Cerebellar nuclear complex (tissue), 1 donor: ENCODE results near the gene CXCL17.
"Not testable (repeated sequence)": the region's sequence is repeated elsewhere in the genome, so short reads cannot be mapped to it uniquely, and the experiment has no call there.

Source experiments
- DNase-seq, 2 experiments: peaks; one replicate each; lab custom pipeline; 2025; lab: John Stamatoyannopoulos, UW

CXCL17 gene

DNA sequence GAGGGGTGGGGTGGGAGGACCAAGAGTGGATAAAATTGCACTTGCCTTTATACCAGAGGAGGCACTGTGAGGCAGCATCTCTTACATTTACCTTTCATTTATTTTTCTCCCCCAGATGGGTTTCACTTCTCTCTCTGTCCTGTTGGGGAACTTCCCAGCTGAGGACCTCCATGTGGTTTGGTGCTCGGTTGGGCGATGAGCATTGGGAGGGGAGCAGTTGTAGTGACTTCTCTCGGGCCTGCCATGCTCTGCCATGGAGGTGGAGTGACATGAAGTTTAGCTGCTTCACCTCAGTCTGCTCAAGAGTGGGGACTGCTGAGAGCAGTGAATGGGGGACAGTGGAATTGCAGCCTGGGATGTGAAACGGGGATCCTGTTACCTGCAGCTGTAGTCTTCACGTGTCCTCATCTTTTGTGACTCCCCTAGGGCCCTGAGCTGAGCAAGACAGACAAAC lies 23.1 kb upstream of the CXCL17 start:
- DNase-seq, result no peak

DNA sequence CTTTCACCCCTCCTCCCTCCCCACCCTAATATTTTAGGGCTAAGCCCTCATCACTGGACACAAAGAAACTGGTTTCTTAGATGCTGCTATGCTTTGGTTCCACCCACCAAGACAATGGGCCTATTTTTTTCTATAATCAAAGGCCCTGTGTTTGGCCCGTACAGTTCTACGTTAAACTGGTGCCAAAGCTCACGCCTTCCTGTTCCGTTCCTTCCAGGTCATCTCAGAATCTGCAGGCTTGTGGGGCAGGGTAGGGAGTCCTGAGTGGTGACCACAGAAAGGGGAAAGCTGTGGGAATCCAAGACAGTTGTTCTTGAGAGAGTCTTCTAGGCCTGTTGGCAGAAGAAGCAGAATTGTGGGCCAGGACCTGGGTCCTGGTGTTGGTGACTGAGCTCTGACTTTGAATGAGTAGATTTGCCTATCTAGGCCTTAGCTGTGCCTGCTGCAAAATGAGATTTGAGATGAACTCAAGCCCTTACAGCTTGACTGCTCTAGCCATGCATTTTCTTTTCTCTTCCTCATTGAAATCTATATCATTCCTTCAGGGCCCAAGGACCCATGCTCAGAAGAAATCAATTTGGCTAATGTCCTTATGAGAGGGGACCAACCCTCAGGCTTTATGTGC lies 19.1 kb upstream of the CXCL17 start:
- DNase-seq, result no peak

DNA sequence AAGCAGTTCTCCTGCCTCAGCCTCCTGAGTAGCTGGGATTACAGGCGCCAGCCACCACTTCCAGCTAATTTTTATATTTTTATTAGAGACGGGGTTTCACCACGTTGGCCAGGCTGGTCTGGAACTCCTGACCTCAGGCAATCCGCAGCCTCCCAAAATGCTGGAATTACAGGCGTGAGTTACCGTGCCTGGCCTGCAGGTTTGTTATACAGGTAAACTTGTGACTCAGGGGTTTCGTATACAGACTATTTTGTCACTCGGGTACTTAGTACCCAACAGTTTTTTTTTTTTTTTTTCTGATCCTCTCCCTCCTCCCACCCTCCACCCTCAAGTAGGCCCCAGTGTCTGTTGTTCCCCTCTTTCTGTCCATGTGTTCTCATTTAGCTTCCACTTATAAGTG lies 18.5 kb upstream of the CXCL17 start:
- not testable (repeated sequence) for DNase-seq

DNA sequence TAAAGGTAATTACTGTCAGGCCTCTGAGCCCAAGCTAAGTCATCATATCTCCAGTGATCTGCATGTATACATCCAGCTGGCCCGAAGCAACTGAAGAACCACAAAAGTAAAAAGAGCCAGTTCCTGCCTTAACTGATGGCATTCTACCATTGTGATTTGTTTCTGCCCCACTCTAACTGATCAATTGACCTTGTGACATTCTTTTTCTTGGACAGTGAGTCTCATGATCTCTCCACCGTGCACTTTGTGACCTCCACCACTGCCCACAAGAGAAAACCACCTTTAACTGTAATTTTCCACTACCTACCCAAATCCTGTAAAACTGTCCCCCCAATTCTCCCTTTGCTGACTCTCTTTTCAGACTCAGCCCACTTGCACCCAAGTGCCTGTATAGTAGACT lies 17.2 kb upstream of the CXCL17 start:
- no peak for DNase-seq

DNA sequence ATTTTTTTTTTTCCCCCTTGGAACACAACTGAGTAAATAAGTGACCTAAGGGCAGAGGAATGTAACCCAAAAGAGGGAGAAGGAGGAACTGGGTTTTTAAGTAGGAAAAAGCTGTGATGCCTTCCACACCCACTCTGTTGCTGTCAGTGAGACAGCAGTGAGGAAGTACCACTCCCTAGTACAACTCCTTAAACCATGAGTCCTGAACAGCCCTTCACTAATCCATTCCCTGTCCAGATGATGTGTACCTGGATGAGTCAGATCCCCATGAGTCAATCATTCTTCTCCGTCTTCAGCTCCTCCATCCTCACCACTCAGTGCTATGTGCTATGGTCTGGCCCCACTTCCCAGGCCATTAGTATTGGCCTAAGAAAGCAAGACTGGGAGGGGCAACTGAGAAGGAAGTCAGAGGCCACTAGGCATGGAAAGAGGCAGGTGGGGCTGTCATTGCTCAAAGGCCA lies 12.9 kb upstream of the CXCL17 start:
- no peak for DNase-seq

DNA sequence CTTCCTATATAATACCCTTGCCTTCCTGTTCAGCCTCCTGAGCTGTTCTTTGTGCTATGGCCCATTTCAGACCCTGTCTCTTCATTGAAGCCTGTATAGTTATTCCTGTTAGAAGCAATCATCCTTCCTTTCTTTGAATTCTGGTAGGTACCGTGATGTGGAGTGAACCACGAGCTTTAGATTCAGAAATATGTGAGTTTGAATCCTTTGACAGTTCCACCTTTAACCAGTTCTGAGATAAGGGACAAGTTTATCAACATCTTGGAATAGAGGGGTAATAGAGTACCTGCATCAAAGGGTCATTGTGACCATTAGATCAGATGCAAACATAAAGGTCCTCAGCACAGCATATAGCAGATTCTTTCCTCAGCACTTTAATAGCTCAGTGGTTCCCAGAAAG lies 12.3 kb upstream of the CXCL17 start:
- DNase-seq, result no peak

DNA sequence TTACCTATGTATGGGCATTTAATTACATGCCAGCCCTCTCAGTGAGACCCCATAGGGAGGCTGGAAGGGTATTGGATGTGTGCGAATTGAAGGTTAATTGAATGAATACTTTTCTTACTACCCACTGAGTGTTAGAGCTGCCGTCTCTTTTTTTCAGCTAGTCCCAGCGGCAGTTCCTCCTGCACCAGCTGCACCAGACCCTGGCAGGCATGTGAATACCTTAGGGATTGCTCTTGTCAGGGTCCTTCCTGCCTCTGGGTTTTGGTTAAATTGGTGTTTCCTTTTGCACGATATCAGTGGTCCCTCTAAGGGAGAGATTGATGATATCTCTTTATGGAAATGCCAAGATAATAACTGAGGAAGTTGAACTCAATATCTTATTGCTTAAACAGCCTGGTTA lies 9.8 kb upstream of the CXCL17 start:
- DNase-seq, result no peak

DNA sequence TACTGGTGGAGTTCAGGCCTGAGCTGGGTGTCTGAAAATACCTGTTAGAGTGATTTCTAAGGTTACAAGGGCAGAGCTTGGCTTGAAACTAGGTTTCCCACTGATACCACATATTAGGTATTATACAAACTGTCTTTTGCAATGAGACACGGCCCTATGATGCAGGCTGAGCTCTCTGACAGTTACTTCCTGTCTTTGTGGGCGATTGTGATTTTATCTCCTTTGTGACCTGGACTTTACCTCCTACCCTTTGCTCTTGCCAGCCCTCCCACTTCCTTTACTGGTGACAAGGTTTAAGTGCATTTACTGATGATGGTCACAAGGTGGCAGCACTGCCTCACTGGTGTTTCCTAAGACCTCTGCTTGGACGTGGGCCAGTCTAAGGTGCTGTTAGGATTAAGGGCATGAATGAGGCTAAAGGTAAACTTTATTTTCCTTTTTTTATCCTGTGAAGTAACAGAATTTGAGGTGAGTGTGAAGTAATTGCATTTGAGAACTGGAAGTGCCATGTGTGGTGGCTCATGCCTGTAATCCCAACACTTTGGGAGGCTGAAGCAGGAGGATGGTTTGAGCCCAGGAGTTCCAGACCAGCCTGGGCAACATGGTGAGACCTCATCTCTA lies 7.7 kb upstream of the CXCL17 start:
- DNase-seq, result peak in 1 of 2 experiments; percentile 60

DNA sequence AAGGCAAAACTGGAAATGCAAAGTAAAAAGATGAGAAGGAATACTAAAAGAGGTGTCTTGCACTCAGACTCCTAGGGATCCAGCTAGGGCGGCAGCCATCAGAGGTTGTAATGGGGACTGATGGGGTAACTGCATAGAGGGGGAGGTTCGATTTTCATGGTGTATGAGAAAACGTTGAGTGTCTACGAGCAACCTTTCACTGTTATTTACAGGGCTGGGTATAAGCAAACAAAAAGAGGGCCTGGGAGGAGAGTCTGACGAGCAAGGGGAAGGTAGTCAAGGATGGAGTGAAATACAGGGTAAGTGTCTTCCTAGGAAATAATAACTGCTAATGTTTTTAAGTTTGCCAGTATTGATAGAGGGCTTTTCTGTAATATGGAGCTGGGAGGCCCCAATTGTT lies 5.6 kb upstream of the CXCL17 start:
- DNase-seq, result not testable (repeated sequence)

DNA sequence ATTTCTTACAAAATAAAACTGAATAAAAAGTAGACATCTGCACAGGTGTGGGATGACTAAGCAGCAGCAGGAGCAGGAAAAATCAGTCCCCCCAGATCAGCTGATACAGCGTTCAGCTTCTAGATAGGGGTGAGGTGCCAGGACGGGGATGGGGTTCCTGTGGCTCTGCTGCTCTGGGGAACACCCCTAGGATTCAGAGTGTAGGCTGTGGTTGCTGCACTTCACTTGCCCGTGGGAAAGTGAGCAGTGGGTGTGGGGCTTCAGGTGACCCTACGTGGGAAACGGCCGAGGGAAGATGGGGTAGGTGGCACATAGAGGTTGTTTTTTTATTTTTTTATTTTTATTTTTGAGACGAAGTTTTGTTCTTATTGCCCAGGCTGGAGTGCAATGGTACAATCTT lies 3.2 kb upstream of the CXCL17 start:
- no peak for DNase-seq

DNA sequence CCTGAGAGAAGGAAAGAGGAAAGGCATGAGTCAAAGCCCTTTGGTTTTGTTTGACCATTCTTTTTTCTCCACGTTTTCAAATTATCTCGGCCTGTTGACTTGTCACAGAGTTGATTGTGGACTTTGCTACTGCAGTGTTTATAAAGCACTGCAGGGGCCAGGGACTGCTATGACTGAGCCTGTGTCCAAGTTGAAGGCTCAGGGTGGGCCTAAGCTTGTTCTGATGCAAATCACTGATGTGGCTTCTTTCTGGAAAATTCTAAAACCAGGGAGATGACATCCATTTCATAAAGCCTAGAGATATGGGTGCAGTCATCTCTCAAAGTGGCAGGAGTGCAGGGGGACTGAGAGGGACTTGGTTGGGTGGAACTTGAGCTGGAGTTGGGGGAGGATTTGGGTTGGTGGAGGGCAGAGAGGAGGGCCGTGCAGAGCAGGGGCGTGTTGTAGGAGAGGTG lies 1.2 kb upstream of the CXCL17 start:
- no peak for DNase-seq

DNA sequence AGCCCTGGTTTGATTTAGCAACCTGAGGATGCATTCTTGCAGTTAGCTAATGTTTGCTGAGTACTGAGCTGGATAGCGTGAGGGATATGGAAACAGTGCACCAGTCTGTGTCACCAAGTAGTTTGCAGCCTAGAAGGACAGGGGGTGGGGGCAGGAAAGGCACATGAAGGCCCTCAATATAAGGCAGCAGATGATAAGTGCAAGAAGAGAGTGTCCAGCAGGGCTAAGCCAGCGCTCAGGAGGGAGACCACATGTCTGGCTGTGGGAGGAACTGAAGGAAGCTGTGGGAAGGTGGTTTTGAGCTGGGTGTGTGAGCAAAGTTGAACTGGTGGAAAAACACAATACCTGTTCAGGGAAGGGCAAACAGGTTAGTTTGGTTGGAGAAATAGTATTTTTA lies 1.7 kb downstream of the CXCL17 start:
- no peak for DNase-seq

DNA sequence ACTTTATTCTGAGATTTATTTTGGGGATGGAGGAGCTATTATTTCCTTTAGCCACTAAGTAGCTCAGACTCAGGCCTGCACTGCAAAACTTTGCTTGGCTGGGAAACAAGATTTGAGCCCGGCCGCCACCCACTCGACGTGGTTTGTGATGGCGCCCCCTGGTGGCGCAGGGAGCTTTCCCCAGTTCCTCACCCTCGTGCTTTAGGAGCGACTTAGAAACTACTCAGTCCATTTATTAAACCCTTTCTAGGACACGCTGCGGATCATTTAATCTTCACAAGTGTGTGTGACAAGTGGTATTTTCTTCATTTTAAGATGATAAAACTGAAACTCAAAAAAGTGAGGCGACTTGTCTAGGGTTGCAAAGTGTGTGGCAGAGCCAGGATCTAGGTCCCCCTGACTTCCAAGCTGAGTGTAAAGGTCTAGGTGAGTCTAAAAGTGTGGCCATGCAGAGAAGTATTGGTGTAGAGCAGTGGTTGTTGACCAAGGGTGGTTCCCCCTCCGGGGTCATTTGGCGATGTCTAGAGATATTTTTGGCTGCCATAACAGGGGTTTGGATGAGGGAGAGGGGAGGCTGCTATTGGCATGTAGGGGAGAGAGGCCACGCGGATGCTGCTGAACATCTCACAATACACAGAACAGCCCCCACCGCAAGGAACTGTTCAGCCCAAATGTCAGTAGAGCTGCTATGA lies 2.2 kb downstream of the CXCL17 start:
- no peak for DNase-seq

DNA sequence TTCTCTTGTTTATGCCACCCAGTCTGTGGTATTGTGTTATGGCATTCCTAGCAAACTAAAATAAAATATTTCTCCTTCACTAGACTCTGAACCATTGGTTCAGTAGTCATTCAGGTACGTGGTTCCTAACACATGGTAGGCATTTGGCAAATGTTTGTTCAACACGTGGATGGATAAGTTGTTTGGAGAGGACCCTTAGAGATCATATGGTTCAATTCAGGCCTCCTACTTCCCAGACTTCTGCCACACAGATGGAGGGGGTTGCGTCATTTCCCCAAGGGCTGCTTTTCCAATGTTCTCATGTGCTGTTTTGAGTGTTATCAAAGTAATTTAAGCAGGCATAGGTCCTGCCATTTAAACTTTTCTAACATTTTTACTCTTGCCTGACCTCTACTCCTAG lies 6.7 kb downstream of the CXCL17 start:
- no peak for DNase-seq

DNA sequence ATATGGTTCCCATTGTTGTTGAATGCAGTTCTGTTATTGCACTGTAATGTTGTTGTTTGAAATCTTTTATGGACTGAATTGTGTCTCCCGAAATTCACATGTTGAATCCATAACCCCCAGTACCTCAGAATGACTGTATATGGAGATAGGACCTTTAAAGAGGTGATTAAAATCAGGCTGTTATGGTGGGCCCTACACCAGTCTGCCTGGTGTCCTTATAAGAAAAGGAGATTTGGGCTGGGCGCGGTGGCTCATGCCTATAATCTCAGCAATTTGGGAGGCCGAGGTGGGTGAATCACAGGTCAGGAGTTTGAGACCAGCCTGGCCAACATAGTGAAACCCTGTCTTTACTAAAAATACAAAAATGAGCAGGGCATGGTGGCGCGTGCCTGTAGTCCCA lies 7.4 kb downstream of the CXCL17 start:
- no peak for DNase-seq

DNA sequence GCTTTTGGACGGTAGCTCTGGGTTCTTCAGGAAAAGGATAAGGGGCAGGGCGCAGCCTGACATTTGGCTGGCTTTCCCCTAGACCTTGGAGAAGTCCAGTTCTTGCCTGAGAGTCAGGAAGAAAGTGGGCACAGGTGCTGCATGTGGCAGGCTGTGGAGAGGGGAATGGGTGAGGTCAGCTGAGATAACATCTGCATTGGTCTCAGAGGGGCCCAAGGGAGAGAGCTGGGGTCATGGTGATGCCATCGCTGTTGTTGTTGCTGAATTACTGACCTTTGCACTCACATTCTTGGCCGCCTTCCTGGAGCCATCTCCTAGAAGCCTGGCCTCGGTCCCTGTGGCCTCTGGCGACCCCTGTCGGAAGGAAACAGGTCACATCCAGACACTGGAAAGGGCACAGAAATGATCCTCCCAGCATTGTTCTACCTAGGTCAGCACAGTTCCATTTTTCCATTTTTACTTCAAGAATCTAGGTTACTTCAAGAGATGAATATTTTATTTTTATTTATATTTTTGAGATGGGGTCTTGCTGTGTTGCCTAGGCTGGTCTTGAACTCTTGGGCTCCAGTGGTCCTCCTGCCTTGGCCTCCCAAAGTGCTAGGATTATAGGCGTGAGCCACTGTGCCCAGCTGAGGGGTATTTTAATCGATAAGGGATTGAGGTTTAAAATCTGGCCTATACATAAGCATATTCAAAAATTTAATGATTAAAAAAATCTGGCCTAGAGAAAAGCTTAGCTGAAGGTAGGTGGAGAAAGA lies 9.1 kb downstream of the CXCL17 start:
- DNase-seq, result no peak

DNA sequence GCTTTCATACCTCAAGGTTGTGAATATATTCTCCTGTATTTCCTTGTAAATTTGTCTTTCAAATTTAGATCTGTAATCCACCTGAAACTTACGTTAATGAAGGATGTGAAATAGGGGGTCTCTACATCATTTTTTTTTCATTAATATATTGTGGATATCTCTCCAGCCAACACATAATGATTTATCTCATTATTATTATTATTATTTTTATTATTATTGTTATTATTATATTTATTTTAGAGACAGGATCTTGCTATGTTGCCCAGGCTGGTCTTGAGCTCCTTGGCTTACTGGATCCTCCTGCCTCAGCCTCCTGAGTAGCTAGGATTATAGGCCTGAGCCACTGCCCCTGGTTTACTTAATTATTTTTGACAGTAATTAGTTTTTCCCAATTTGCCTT lies 11.3 kb downstream of the CXCL17 start:
- no peak for DNase-seq

DNA sequence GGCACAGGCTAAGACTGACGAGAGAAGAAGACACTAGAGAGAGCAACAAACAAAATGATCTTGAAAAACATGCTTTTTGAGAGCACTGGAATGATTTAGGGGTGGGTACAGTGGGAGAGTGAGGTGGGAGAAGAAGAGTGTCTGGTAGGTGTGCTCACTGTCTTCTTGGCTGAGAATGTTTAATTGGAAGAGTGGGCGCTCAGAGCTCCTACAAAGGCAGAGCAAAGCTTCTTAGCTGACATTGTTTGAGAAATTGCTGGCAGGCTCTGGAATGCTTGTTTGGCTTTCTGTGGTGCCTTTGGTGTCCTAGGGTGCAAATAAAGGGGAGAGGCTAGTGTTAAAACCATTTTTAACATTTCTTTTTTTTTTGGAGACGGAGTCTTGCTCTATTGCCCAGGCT lies 14.1 kb downstream of the CXCL17 start:
- DNase-seq, result no peak

DNA sequence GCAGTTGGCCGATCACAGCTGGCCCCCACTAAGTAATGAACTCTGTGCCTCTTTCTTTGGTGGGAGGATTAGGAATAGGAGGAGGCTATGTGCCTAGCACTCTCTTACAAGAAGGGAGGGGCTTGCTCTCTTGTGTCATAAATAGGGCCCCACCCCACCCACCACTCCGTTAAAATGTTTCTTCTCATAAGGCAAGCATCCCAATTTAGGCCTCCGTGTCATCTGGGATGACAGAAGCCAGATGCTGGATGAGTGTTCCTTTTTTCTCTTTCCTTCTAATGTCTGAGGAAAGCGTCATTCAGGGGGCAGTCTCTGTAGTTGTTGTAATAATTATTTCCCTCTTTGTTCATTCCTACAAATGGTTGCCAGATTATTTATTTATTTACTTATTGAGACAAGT lies 15.4 kb downstream of the CXCL17 start, which contains the start of gene LIPE:
Gene LIPE, minus strand, starts transcription at position 76 of the 400 bp plus-strand sequence. CDS start 239 bp downstream, outside the sequence.
- no peak for DNase-seq

DNA sequence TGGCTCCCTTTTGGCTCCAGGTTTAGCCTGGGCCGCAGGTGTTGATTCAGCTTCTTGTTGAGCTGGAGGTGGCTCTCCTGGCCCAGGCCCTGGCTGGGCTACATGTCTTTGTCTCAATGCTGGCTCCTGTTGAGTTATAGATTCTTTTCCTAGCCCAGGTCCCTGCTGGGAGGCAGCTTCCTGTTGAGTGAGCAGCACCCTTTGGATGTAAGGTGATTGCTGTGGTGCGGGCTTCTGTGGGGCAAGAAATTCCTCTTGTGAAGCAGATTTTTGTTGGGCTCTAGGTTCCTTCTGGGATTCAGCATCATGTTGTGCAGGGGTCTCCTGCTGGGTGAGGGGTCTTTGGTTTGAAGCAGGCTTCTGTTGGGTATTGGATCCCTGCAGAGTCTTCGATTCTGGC lies 16.1 kb downstream of the CXCL17 start:
- no peak for DNase-seq

DNA sequence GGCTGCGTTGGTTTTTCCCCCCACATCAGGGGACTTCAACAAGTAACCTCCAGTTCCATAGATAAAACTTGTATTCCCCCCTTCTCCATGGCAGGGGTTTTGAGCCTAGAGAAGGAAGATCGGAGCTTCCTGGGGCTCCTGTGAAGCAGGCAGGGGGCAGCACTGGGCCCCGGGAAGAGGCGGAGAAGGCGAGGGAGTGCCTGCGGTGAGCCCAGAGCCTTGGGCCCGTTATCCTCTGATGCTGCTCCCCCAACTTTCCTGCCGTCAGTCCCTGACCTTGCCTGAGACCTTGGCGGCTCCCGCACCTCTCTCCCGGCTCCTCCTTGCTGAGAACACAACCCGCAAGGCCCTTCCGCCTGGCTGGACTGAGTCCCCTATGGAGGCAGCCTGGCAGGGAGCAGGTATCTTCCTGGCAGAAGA lies 18.0 kb downstream of the CXCL17 start:
- no peak for DNase-seq

DNA sequence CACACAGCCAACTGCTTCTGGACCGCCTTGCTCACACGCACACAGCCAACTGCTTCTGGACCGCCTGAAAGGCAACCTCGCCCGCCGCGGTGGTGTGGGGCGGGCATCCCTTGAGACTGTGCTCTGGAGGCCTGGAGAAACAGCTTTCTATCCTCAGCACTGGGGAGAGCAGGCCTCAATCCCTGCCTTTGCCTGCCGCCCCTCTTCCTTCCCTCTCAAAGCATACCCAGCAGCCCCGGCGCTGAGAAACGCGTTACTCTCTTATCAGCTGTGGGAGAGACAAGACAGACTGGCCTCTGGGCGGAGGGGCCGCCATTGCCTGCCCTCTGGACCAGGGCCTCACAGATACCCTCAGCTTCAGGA lies 18.4 kb downstream of the CXCL17 start:
- no peak for DNase-seq
